ENCODE data around the gene ZC2HC1C. TPM values are rescaled to one million over a fixed set of nuclear protein-coding genes. Genes with fewer than 3 reads are reported as not detected.

ZC2HC1C gene
- total RNA-seq, result 1 to 10 TPM; 1.4 to 2.7 TPM

GRCh38 chr14:75069121-75069810 lies at the start of gene ZC2HC1C:
TSS of gene ZC2HC1C (plus strand) at chr14:75069641. CDS start at chr14:75070574, 933 bp downstream.

DNA sequence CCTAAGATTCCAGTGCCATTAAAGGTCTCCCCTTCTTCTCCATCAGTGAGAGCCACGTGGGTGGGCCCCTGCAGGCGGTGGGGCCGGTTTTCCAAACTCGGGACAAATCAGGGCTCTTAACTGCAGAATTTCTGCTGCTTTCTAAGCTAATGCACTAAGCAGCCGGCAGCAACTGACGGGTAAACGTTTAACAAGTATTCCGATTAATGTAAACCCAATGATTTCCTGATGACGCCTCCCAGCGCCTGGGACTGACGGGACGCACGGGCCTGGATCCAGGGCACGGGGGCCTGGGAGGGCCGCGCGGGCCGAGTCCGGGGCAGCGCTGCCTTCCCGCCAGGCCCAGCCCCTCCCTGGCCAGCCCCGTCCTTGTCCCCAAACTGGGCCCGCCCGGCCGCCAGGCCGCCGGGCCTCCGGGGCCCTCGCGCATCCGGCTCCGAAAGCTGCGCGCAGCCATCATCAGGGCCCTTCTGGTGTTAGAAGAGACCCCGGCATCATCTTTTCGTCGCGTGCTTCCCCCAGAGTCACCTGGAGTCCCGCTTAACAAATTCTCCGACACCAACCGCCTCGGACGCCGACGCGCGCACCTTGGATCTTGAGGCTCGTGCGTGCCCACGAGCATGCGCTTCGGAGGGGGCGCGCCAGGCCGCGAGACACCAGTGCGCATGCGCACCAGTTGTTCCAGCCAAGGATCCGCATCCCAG lies 18.4 kb upstream of the ZC2HC1C start, which contains the start of gene MLH3:
MLH3 (minus strand) TSS at position 616 of the 704 bp plus-strand sequence. CDS start 1,812 bp downstream, outside the sequence.

DNA sequence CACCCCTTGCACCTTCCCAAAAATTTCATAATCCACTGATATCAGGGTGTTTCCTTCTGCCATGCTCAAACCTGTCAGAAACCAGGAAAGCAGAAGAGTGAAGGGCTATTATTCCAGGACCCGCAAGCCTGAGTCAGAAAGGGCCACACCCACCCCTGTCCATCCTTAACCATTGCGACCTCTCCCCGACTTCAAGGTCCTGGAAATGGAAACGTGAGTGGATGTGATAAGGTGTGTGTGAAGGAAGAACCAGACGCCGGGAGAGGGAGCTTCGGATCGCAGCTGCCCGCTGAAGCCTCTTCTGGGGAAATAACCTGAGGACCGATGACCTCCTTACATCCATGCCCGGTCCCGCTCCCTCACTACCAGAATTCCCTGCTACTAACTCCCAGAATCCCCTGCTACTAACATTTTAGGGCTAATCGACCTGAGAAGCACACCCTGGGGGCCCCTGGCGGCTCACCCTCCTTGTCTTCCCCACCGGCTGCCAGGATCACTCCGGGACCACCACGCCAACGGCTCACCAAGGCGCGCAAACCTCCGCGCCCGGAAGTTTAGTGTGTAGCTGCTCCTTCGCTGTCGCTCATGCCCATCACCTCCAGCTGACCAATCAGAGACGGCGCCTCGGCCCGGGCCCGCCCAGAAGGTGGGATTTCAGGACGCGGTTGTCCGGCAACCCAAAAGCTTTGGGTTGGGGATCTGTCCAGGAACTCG lies 5.8 kb upstream of the ZC2HC1C start, which contains the start of gene ACYP1:
ACYP1 (minus strand) TSS at position 534 of the 714 bp plus-strand sequence; CDS start at position 63, 471 bp downstream.

DNA sequence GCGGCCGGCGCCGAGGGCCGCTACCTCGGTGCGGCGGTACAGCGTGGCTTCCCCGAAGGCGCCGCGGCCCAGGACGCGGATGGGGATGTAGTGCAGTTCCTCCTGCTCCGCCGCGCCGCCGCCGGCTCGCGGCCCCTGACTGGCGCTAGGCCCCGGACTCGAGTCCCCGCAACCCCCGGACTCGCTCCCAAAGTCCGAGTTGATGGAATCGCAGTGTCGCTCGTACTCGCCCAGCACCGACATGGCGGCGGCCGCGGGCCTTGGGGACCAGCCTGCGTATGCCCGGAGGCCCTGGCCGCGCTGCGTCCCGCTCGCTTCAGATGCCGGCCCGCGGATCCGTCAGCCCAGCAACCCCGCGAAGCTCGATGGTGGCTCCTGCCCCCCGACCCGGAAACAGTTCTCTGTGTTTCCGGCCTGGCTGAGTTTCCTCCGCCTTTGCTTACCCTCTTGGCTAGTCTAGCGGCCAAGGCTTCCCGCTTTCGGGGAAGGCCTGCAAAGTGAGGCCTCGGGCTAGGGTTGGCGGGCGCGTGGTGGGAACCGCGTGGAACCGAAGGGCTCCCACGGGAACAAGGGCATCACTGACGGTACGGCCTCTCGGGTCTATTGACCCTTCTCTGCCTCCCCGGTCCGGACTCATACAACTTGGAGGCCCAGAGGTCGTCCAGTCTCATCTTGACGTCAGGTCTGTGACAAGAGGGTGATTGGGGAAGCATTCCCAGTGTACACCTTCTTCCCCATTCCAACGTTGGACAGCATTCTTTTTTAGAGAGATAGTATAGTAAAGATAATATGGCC lies 57.4 kb downstream of the ZC2HC1C start, which contains the start of gene NEK9:
NEK9 (minus strand) TSS at position 370 of the 795 bp plus-strand sequence; CDS start at position 243, 127 bp downstream.

Small RNA genes within 50 kb of the gene (small RNA-seq; reads per million reads assigned to genes)
- 0 reads per million in 2 donors for gene HIF1AP1
- gene RNU6-689P, result 0 reads per million in 2 donors

Other genes starting within 250 kb of the ZC2HC1C start
- gene PROX2, start 193.5 kb upstream of the ZC2HC1C start, total RNA-seq, result not detected
- 10 to 100 TPM; 53.3 to 69.3 TPM for gene DLST, start 187.7 kb upstream of the ZC2HC1C start, total RNA-seq
- gene RPS6KL1, start 146.4 kb upstream of the ZC2HC1C start, total RNA-seq, result 1 to 10 TPM; 6.9 to 7.7 TPM
- 1 to 10 TPM; 5.2 to 9.3 TPM for gene PGF, start 114.0 kb upstream of the ZC2HC1C start, total RNA-seq
- 10 to 100 TPM; 33.7 to 90.2 TPM for gene EIF2B2, start 66.7 kb upstream of the ZC2HC1C start, total RNA-seq
- 10 to 100 TPM; 15.1 to 15.3 TPM for gene MLH3, start 18.2 kb upstream of the ZC2HC1C start, total RNA-seq
- gene ACYP1, start 5.6 kb upstream of the ZC2HC1C start, total RNA-seq, result 10 to 100 TPM; 12.4 to 17.3 TPM
- 10 to 100 TPM; 32.3 to 57.1 TPM for gene NEK9, start 57.4 kb downstream of the ZC2HC1C start, total RNA-seq
- gene TMED10, start 107.0 kb downstream of the ZC2HC1C start, total RNA-seq, result 100 to 1,000 TPM; 283 to 311 TPM
- gene FOS, start 209.2 kb downstream of the ZC2HC1C start, total RNA-seq, result 10 to 100 TPM; 12.7 to 68.3 TPM

Data from melanocyte of skin (primary cell).